K562 (cell line): ENCODE data around the gene ZNF26. TPM values are rescaled to one million over a fixed set of nuclear protein-coding genes. Genes with fewer than 3 reads are reported as not detected.

Experiments
- ATAC-seq: fragments of 200-7000 bp; cut with Tn5 transposase; 3 replicates; pipeline ENCODE4 v1.9.1; 2020; ENCODE audit warnings: moderate library complexity
- BruUV-seq: library from RNA; stranded (reverse); fragments of 400-500 nt; replicated peaks from 2 replicates; lab custom pipeline; 2021; lab: Mats Ljungman, UMichigan
- CTCF ChIA-PET: fragments of 300-600 bp; formaldehyde crosslinking; extraction: SDS; loops from one replicate; lab custom pipeline; 2021; ENCODE audit warnings: low intra/inter-chr PET ratio; lab: Yijun Ruan, JAX
- POLR2A ChIA-PET: fragments of 300-600, 350-650 bp; sonication (Branson Sonifier 250); formaldehyde crosslinking; extraction: SDS; loops from one replicate; lab custom pipeline; 2021; ENCODE audit warnings: antibody characterized with exemption, inconsistent platforms; lab: Yijun Ruan, JAX
- DNase-seq, 4 experiments: peaks; one replicate each; pipeline versions ENCODE4 v3.0.0 to v3.0.0-alpha.2; 2011 to 2018; ENCODE audit warnings: low spot score in 3 of 4, mixed read lengths in 3 of 4; ENCODE audit errors: extremely low read depth in 1 of 4
- FAIRE-seq: peaks from 2 replicates; lab custom pipeline; 2011; peaks lifted over from hg19 to GRCh38; lab: Jason Lieb, UNC
- H2AFZ ChIP-seq: 2 replicates; pipeline ENCODE4 v1.6.0; 2011; ENCODE audit warnings: low read depth, low read length, control low read depth, inconsistent platforms
- H3K27ac ChIP-seq: fragments of 200-600 bp; 3 replicates; pipeline ENCODE4 v1.8.0; 2011; ENCODE audit warnings: low read depth, mild to moderate bottlenecking, control low read depth, inconsistent platforms, low read length, moderate library complexity, mixed read lengths; ENCODE audit errors: extremely low read depth
- H3K27me3 ChIP-seq, 2 experiments: fragments of 300-600 bp in 1 of 2; 2 replicates in 1 of 2; 3 replicates in 1 of 2; pipeline versions ENCODE4 v1.6.0 to v1.8.0; 2011; ENCODE audit warnings: inconsistent platforms in 2 of 2, low read length in 2 of 2, mild to moderate bottlenecking in 1 of 2, mixed read lengths in 1 of 2, moderate library complexity in 1 of 2; ENCODE audit not compliant: control insufficient read depth in 2 of 2, insufficient read depth in 2 of 2
- H3K36me3 ChIP-seq: fragments of 300-600 bp; 3 replicates; pipeline ENCODE4 v1.8.0; 2011; ENCODE audit warnings: mild to moderate bottlenecking, low read length, inconsistent platforms; ENCODE audit not compliant: control insufficient read depth, insufficient read depth
- H3K4me1 ChIP-seq, 2 experiments: fragments of 200-600 bp in 1 of 2; replicated peaks in 1 of 2; 2 replicates in 1 of 2; 3 replicates in 1 of 2; pipeline versions ENCODE4 v1.5.1 to v1.8.0; 2011; ENCODE audit warnings: inconsistent platforms in 2 of 2, low read length in 2 of 2, mild to moderate bottlenecking in 1 of 2, mixed read lengths in 1 of 2, moderate library complexity in 1 of 2; ENCODE audit not compliant: control insufficient read depth in 2 of 2, insufficient read depth in 2 of 2
- H3K4me2 ChIP-seq: 2 replicates; pipeline ENCODE4 v1.6.1; 2011; ENCODE audit warnings: low read length, control low read depth, inconsistent platforms, mixed read lengths; ENCODE audit not compliant: insufficient read depth
- H3K4me3 ChIP-seq: fragments of 200-600 bp; sonication (generic), shearing (Covaris generic); 2 replicates; pipeline ENCODE4 v1.5.1; 2016; ENCODE audit warnings: control low read depth, inconsistent platforms
- H3K79me2 ChIP-seq: fragments of 200-600 bp; 3 replicates; pipeline ENCODE4 v1.8.0; 2011; ENCODE audit warnings: low read length, inconsistent platforms; ENCODE audit not compliant: control insufficient read depth, insufficient read depth
- H3K9ac ChIP-seq, 2 experiments: 2 replicates each; pipeline versions ENCODE4 v1.6.0 to v1.6.1; 2011; ENCODE audit warnings: low read depth in 2 of 2, low read length in 2 of 2, control low read depth in 1 of 2, inconsistent platforms in 1 of 2, mild to moderate bottlenecking in 1 of 2, mixed read lengths in 1 of 2; ENCODE audit not compliant: insufficient read depth in 1 of 2
- H3K9me1 ChIP-seq: one replicate; pipeline ENCODE4 v1.6.0; 2011; ENCODE audit warnings: inconsistent platforms, mild to moderate bottlenecking, low read length, moderate library complexity; ENCODE audit not compliant: control insufficient read depth, insufficient read depth
- H3K9me3 ChIP-seq: replicated peaks from 2 replicates; pipeline ENCODE4 v1.5.1; 2011; ENCODE audit warnings: low read depth, low read length, inconsistent platforms; ENCODE audit not compliant: control insufficient read depth, insufficient read depth
- H4K20me1 ChIP-seq: replicated peaks from 2 replicates; pipeline ENCODE4 v1.6.1; 2011; ENCODE audit warnings: low read length, inconsistent platforms, mixed read lengths; ENCODE audit not compliant: control insufficient read depth, insufficient read depth
- AFF1 ChIP-seq, 2 experiments: fragments of 450-650 bp; IDR thresholded peaks; 2 replicates each; pipeline ENCODE4 v1.6.1; 2018; ENCODE audit warnings: mild to moderate bottlenecking in 2 of 2, low read depth in 1 of 2; ENCODE audit not compliant: partially characterized antibody in 2 of 2
- BACH1 ChIP-seq: fragments of 200-800 bp; sonication (Bioruptor generic); IDR thresholded peaks from 2 replicates; pipeline ENCODE4 v1.6.1; 2016; ENCODE audit warnings: missing genetic modification characterization, missing compliant biosample characterization
- CBFA2T2 ChIP-seq: fragments of 450-650 bp; conservative IDR thresholded peaks from 2 replicates; pipeline ENCODE4 v1.6.1; 2017; ENCODE audit warnings: mild to moderate bottlenecking
- E4F1 ChIP-seq: fragments of 250-450 bp; sonication (Bioruptor Pico); IDR thresholded peaks from 2 replicates; pipeline ENCODE4 v1.5.0; 2021; ENCODE audit warnings: mild to moderate bottlenecking, borderline replicate concordance
- HCFC1 ChIP-seq: IDR thresholded peaks from 2 replicates; pipeline ENCODE4 v1.6.1; 2012; ENCODE audit warnings: low read depth, low read length, improper control_type of control experiment
- IRF1 ChIP-seq: sonication (generic); formaldehyde crosslinking; IDR thresholded peaks from 2 replicates; pipeline ENCODE4 v1.8.0; 2022; ENCODE audit warnings: missing genetic modification reagents, mild to moderate bottlenecking, borderline replicate concordance
- NUFIP1 ChIP-seq: fragments of 450-650 bp; IDR thresholded peaks from 2 replicates; pipeline ENCODE4 v1.6.1; 2018; ENCODE audit not compliant: partially characterized antibody
- SNRNP70 ChIP-seq: fragments of 200-400 bp; formaldehyde crosslinking; optimal IDR thresholded peaks from 2 replicates; pipeline ENCODE3; 2017; ENCODE audit warnings: low read depth, low read length
- ZC3H11A ChIP-seq: IDR thresholded peaks from 2 replicates; pipeline ENCODE4 v1.6.1; 2012; ENCODE audit warnings: low read depth, low read length, improper control_type of control experiment
- ZNF324 ChIP-seq: fragments of 250-450 bp; sonication (Bioruptor Pico); IDR thresholded peaks from 2 replicates; pipeline ENCODE4 v1.4.0; 2020; ENCODE audit warnings: mild to moderate bottlenecking
- ZNF518B ChIP-seq: fragments of 250-450 bp; sonication (Bioruptor Pico); IDR thresholded peaks from 2 replicates; pipeline ENCODE4 v1.5.0; 2021; ENCODE audit warnings: mild to moderate bottlenecking, moderate library complexity
- WGBS: fragments of 100-300 bp; shearing (Covaris generic); methylation state at CpG from one replicate; pipeline ENCODE4 v1.1.6; 2016; ENCODE audit warnings: low coverage, mixed read lengths; ENCODE audit not compliant: insufficient coverage; ENCODE audit errors: missing lambda C conversion rate; 5-methylcytosine and 5-hydroxymethylcytosine counted together
- in situ Hi-C: fragments of 300-500 bp; cut with MboI; formaldehyde crosslinking; loops from 4 replicates; pipeline ENCODE4 v1.15.0; 2018; ENCODE audit warnings: inconsistent platforms, mixed read lengths
- intact Hi-C: fragments of 100-400 bp; cut with micrococcal nuclease; formaldehyde crosslinking; loops from 2 replicates; pipeline ENCODE4 v1.14.2; 2022
- polyA plus RNA-seq, 8 experiments: library from polyadenylated mRNA; depleted of rRNA in 4 of 8; stranded (reverse) in 5 of 8; unstranded in 3 of 8; fragments of >200 nt; fragmentation: Nextera tagmentation in 2 of 8; fragmentation: Illumina TruSeq in 1 of 8; extraction: Ambion mirVana in 2 of 8; extraction: Trizol in 1 of 8; gene quantifications; 2 replicates each; pipeline versions ENCODE4 v1.2.1 to v1.2.3, GENCODE V29; 2011 to 2014; ENCODE audit warnings: inconsistent platforms in 1 of 8, missing spikeins in 1 of 8
- total RNA-seq, 7 experiments: library from RNA; depleted of rRNA in 6 of 7; stranded (reverse); fragments of >200 nt in 6 of 7; fragmentation: Illumina TruSeq in 2 of 7; extraction: Trizol in 2 of 7; gene quantifications; 2 replicates each; pipeline versions ENCODE4 v1.2.1 to v1.2.3, GENCODE V29; 2011 to 2021; ENCODE audit warnings: low replicate concordance in 1 of 7

ZNF26 gene
- total and polyA plus RNA-seq, 9 of the 15 experiments (the other 6 are each of a cell fraction or from before 2014, with no cell fraction given), result 1.2 to 14.1 (median 8.0) TPM

GRCh38 chr12:132940071-132940719 is 46.0 kb upstream of the ZNF26 start:
- FAIRE-seq, result no peak
- no TSS peak for BruUV-seq
- ChIA-PET CTCF (no interaction called here), POLR2A (interaction anchor here (0.6 kb wide), 1 partner anchor 10 kb away, joined by 3 read pairs; no protein-coding TSS in a partner anchor)
- no peaks in the 10 kb centered on the region for H3K79me2 ChIP-seq
- no peak for ATAC-seq
- no peak for DNase-seq
- WGBS, result 2% methylated on average over 15 of the region's 15 CpGs
- H4K20me1 ChIP-seq, result no peaks in the 10 kb centered on the region
- in situ Hi-C loops, result no loop called here
- no peak overlapping the region for H3K4me3 ChIP-seq
- no peak overlapping the region for H3K4me2 ChIP-seq
- no peak overlapping the region for H3K9ac ChIP-seq
- H3K27me3 ChIP-seq, result peaks cover 0 to 14% of the 10 kb centered on the region in 2 experiments; a peak in 2 of 5 replicates
- H3K9me3 ChIP-seq, result peaks cover 3% of the 10 kb centered on the region; the same call in 1 of the 2 replicates
- H3K9me1 ChIP-seq, result no peaks in the 10 kb centered on the region
- H3K4me1 ChIP-seq, result no peaks in the 10 kb centered on the region
- no peak overlapping the region for H3K27ac ChIP-seq
- no peaks in the 10 kb centered on the region for H3K36me3 ChIP-seq
- intact Hi-C loops, result no loop called here
- no peak overlapping the region for H2AFZ ChIP-seq
- TF ChIP-seq AFF1 (IDR thresholded peaks at IDR 0.05; ENCODE audit: low read depth in 1 of 2, partially characterized antibody in 2 of 2) (no peak), ZNF324 (CRISPR knock-in tag) (no peak), ZC3H11A (no peak), ZNF518B (CRISPR knock-in tag) (no peak), CBFA2T2 (no peak), BACH1 (tag) (no peak), E4F1 (CRISPR knock-in tag) (no peak), NUFIP1 (no peak), SNRNP70 (no peak), HCFC1 (no peak), IRF1 (no peak)
